MM.1S (cell line): ENCODE results near the gene EIF4G1.

Experiments
- DNase-seq: peaks from one replicate; pipeline ENCODE4 v3.0.0-alpha.2; 2015
- H2AFZ ChIP-seq: fragments of 300-600 bp; sonication (generic); 2 replicates; pipeline ENCODE4 v1.6.0; 2016; ENCODE audit warnings: antibody characterized with exemption, low read length
- H3F3A ChIP-seq: fragments of 300-600 bp; sonication (generic); 2 replicates; pipeline ENCODE4 v1.6.1; 2016; ENCODE audit warnings: mild to moderate bottlenecking, antibody characterized with exemption, low read length, moderate library complexity, mixed read lengths; ENCODE audit not compliant: insufficient read depth
- H3K27ac ChIP-seq: fragments of 300-600 bp; sonication (generic); 2 replicates; pipeline ENCODE4 v1.5.1; 2016; ENCODE audit warnings: mild to moderate bottlenecking, low read length
- H3K27me3 ChIP-seq: fragments of 300-600 bp; sonication (generic); replicated peaks from 2 replicates; pipeline ENCODE4 v1.6.0; 2016; ENCODE audit warnings: low read length; ENCODE audit not compliant: insufficient read depth
- H3K36me3 ChIP-seq: fragments of 300-600 bp; sonication (generic); replicated peaks from 2 replicates; pipeline ENCODE4 v1.6.1; 2016; ENCODE audit warnings: mild to moderate bottlenecking, low read length, mixed read lengths; ENCODE audit not compliant: insufficient read depth
- H3K4me1 ChIP-seq: fragments of 300-600 bp; sonication (generic); 2 replicates; pipeline ENCODE4 v1.6.1; 2016; ENCODE audit warnings: low read length, mixed read lengths
- H3K4me2 ChIP-seq: fragments of 300-600 bp; sonication (generic); 2 replicates; pipeline ENCODE4 v1.6.0; 2016; ENCODE audit warnings: low read depth, low read length
- H3K4me3 ChIP-seq: fragments of 300-600 bp; sonication (generic); 2 replicates; pipeline ENCODE4 v1.5.1; 2016; ENCODE audit warnings: low read length, mixed read lengths
- H3K79me2 ChIP-seq: fragments of 300-600 bp; sonication (generic); 2 replicates; pipeline ENCODE4 v1.6.1; 2016; ENCODE audit warnings: mixed run types, low read length, mixed read lengths
- H3K9ac ChIP-seq: fragments of 300-600 bp; sonication (generic); 2 replicates; pipeline ENCODE4 v1.6.1; 2016; ENCODE audit warnings: low read length, mixed read lengths
- H3K9me2 ChIP-seq: fragments of 300-600 bp; sonication (generic); replicated peaks from 2 replicates; pipeline ENCODE4 v1.6.1; 2016; ENCODE audit warnings: mild to moderate bottlenecking, low read length, mixed read lengths; ENCODE audit not compliant: insufficient read depth
- H3K9me3 ChIP-seq: fragments of 300-600 bp; sonication (generic); replicated peaks from 2 replicates; pipeline ENCODE4 v1.6.1; 2016; ENCODE audit warnings: mild to moderate bottlenecking, low read length, mixed read lengths; ENCODE audit not compliant: insufficient read depth
- H4K20me1 ChIP-seq: fragments of 300-600 bp; sonication (generic); 2 replicates; pipeline ENCODE4 v1.6.1; 2016; ENCODE audit warnings: mild to moderate bottlenecking, low read length, moderate library complexity, mixed read lengths; ENCODE audit not compliant: insufficient read depth
- CTCF ChIP-seq: fragments of 300-600 bp; sonication (generic); IDR thresholded peaks from 2 replicates; pipeline ENCODE4 v1.5.1; 2016; ENCODE audit warnings: antibody characterized with exemption, low read length, mixed read lengths
- EZH2 ChIP-seq: fragments of 300-600 bp; sonication (generic); optimal IDR thresholded peaks from 2 replicates; pipeline ENCODE3; 2017; ENCODE audit warnings: low read depth, mild to moderate bottlenecking, antibody characterized with exemption, low read length, mixed read lengths
- EZH2phosphoT487 ChIP-seq: fragments of 300-600 bp; sonication (generic); IDR thresholded peaks from 2 replicates; pipeline ENCODE4 v1.6.1; 2018; ENCODE audit warnings: antibody characterized with exemption, low read length

The EIF4G1 gene

GRCh38 chr3:184352149-184352785 is 37.9 kb downstream of the EIF4G1 start:
- Histone ChIP-seq H3K9me2 (no peaks in the 10 kb centered on the region), H3K4me2 (no peak overlapping the region), H3K36me3 (no peaks in the 10 kb centered on the region), H3K79me2 (no peaks in the 10 kb centered on the region), H3K4me3 (no peak overlapping the region), H2AFZ (no peak overlapping the region), H3K9ac (no peak overlapping the region), H3K4me1 (no peaks in the 10 kb centered on the region), H3K27me3 (no peaks in the 10 kb centered on the region), H3F3A (no peaks in the 10 kb centered on the region), H3K9me3 (no peaks in the 10 kb centered on the region), H3K27ac (no peak overlapping the region), H4K20me1 (no peaks in the 10 kb centered on the region)
- TF ChIP-seq EZH2phosphoT487 (no peak), CTCF (no peak), EZH2 (no peak)
- DNase-seq, result no peak

- Histone ChIP-seq H3K27ac (no peak overlapping the region), H3K9ac (no peak overlapping the region), H3K27me3 (no peaks in the 10 kb centered on the region), H3K9me2 (no peaks in the 10 kb centered on the region), H4K20me1 (no peaks in the 10 kb centered on the region), H2AFZ (no peak overlapping the region), H3K79me2 (no peaks in the 10 kb centered on the region), H3K4me3 (no peak overlapping the region), H3F3A (no peaks in the 10 kb centered on the region), H3K36me3 (no peaks in the 10 kb centered on the region), H3K4me1 (no peaks in the 10 kb centered on the region), H3K9me3 (no peaks in the 10 kb centered on the region), H3K4me2 (no peak overlapping the region)
- TF ChIP-seq CTCF (no peak), EZH2phosphoT487 (no peak), EZH2 (no peak)
- no peak for DNase-seq
These were observed 38.6 kb downstream of the EIF4G1 start for GRCh38 chr3:184352897-184353545.

GRCh38 chr3:184353546-184353941 is 39.1 kb downstream of the EIF4G1 start:
- no peaks in the 10 kb centered on the region for H3K9me3 ChIP-seq
- no peak for DNase-seq
- no peaks in the 10 kb centered on the region for H3K27me3 ChIP-seq
- no peak overlapping the region for H2AFZ ChIP-seq
- H3F3A ChIP-seq, result no peaks in the 10 kb centered on the region
- no peak for TF ChIP-seq EZH2phosphoT487
- no peak for TF ChIP-seq EZH2
- TF ChIP-seq CTCF, result no peak
- H3K4me3 ChIP-seq, result no peak overlapping the region
- no peaks in the 10 kb centered on the region for H3K9me2 ChIP-seq
- no peaks in the 10 kb centered on the region for H3K79me2 ChIP-seq
- no peaks in the 10 kb centered on the region for H3K4me1 ChIP-seq
- H4K20me1 ChIP-seq, result no peaks in the 10 kb centered on the region
- no peak overlapping the region for H3K9ac ChIP-seq
- H3K4me2 ChIP-seq, result no peak overlapping the region
- H3K36me3 ChIP-seq, result no peaks in the 10 kb centered on the region
- no peak overlapping the region for H3K27ac ChIP-seq
